ENCODE data around the gene FSTL5.
"Not testable (repeated sequence)": the region's sequence is repeated elsewhere in the genome, so short reads cannot be mapped to it uniquely, and the experiment has no call there.

FSTL5 gene

DNA sequence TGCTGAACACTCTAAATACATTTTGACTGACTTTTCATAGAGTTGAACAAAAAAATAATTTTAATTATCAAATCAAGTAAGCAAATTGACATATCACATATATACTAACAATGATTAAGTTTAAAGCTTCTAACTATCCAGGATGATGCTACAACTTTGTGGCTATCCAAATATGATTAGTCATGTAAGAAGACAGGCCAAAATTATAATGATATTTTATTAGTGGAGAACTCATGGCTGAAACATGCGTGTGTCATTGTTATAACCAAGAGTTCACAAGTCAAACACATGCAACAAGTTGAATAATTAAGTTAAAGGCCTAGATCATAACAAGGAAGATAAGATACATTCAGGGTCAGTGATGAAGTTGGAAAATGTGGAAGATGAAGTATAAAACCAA lies 346.8 kb downstream of the FSTL5 start:
- DNase-seq, result no peak
- TF ChIP-seq POLR2A (IDR thresholded peaks at IDR 0.05; ENCODE audit: low read length), result no peak
- no peak for TF ChIP-seq GATA1 (IDR thresholded peaks at IDR 0.05; ENCODE audit: low read depth, low read length)

DNA sequence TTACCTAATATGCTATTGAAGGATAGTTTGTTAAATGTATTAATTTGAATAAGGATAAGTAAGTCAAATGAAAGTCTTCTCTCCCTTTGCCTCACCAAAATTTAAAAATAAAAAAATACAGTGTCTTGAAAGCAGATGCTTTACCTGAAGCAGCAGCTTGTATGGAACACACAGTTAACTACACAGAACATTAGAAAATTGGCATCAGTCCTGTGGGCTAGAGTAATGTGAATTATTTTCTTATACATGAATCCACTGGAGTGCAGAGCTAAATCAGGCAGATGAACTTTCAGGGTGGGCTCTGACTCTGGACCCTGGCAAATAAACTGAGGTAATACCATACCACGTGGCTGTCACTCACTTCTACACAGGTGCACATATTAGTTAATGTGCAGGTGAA lies 348.0 kb downstream of the FSTL5 start:
- DNase-seq, result no peak
- TF ChIP-seq GATA1 (IDR thresholded peaks at IDR 0.05; ENCODE audit: low read depth, low read length) (no peak), POLR2A (IDR thresholded peaks at IDR 0.05; ENCODE audit: low read length) (no peak)

- TF ChIP-seq GATA1 (IDR thresholded peaks at IDR 0.05; ENCODE audit: low read depth, low read length), result no peak
- no peak for TF ChIP-seq POLR2A (IDR thresholded peaks at IDR 0.05; ENCODE audit: low read length)
- DNase-seq, result no peak
Observed at GRCh38 chr4:161813889-161814288, 349.9 kb downstream of the FSTL5 start.

DNA sequence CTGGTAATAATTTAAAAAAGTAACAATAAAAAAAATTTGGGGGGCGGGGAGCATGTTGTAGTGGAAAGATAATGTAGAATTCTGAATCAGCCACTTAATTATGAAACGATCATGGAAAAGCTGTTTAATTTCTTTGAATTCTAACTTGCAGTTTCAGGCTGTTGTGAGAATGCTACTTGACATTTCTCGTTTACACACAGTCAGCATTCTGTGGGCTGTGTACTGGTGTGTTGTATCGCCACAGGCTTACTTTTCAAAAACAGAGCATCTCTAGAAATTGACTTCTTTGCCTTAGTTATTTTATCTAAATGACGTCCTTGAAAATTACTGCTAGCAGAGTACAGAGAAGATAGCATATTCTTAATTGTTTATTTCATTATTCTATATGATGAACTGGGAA lies 350.4 kb downstream of the FSTL5 start:
- no peak for DNase-seq
- TF ChIP-seq POLR2A (IDR thresholded peaks at IDR 0.05; ENCODE audit: low read length) (no peak), GATA1 (IDR thresholded peaks at IDR 0.05; ENCODE audit: low read depth, low read length) (no peak)

- TF ChIP-seq GATA1 (IDR thresholded peaks at IDR 0.05; ENCODE audit: low read depth, low read length), result no peak
- no peak for TF ChIP-seq POLR2A (IDR thresholded peaks at IDR 0.05; ENCODE audit: low read length)
- DNase-seq, result no peak
Observed at GRCh38 chr4:161803171-161803570, 360.6 kb downstream of the FSTL5 start.

DNA sequence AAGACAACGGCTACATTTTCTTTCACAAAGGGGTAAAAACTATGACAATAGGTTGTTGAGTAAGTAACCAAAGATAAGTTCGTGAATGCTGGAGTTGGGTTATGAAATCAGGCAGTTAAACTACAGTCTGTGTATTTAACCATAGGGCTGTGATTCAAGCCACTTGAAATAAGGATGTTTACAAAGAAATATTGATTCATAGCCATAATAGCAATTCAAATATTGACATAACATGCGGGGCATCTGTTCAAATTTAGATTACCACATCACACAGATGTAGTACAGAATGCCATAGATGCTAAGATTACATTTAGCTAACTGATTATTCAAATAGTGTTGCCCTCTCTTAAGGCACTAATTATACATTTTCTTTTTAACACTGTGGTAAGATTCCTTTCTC lies 364.1 kb downstream of the FSTL5 start:
- no peak for DNase-seq
- TF ChIP-seq POLR2A (IDR thresholded peaks at IDR 0.05; ENCODE audit: low read length), result no peak
- TF ChIP-seq GATA1 (IDR thresholded peaks at IDR 0.05; ENCODE audit: low read depth, low read length), result no peak

DNA sequence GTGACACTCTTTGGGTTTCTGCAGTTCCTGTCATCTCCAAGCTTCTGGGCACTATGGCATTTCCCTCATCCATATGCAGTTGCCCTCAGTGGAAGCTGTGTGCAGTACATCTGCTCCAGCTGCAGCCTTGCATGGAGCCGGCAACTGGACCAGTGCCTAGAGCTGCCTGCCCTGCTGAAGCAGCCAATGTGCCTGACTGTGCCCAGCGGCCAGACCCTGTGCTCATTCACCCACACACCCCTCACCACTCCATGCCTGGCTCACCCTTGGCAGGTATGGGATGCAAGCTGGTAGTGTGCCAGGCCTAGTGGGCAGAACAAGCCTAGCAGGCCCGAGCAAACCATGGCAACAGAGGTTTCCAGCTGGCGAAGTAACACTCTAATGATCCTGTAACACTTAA lies 370.8 kb downstream of the FSTL5 start:
- no peak for TF ChIP-seq POLR2A (IDR thresholded peaks at IDR 0.05; ENCODE audit: low read length)
- no peak for TF ChIP-seq GATA1 (IDR thresholded peaks at IDR 0.05; ENCODE audit: low read depth, low read length)
- no peak for DNase-seq

- TF ChIP-seq POLR2A (IDR thresholded peaks at IDR 0.05; ENCODE audit: low read length) (no peak), GATA1 (IDR thresholded peaks at IDR 0.05; ENCODE audit: low read depth, low read length) (no peak)
- no peak for DNase-seq
Observed at GRCh38 chr4:161791796-161792556, 371.8 kb downstream of the FSTL5 start.

DNA sequence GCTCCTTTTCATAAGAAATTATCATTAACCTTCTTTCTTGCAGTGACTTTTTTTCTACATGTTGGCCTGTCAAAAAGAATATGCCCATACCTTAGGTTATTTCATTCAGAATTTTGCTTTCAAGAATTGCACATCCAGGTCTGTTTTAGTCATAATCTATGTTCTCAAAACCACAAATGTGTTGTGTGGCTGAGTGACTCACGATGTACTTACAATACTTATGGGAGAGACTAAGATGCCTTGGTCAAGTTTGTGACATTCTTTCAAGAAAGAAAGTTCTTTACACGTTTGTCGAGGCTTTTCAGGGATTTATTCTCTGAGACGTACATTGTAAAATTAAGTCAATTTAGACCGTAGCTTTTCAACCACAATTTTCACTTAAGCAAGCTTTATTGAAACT lies 396.7 kb downstream of the FSTL5 start:
- TF ChIP-seq GATA1 (IDR thresholded peaks at IDR 0.05; ENCODE audit: low read depth, low read length) (no peak), POLR2A (IDR thresholded peaks at IDR 0.05; ENCODE audit: low read length) (no peak)
- no peak for DNase-seq

DNA sequence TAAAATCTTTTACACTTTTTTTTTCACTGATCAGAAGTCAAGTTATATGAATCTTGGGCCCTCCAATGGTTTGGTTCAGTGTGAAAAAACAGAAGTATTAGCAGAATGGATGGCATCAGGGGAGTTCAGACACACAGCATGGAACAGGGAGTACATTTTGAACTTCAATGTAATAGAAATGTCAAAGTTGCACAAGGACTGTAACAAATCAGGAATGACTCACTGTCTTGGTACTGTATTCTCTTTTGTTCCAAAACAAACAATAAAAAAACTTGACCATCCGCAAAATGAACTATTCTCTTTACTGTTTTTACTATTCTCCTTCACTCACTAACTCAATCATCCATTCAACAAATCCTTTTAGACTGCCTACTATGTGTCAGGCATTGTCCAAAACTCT lies 401.0 kb downstream of the FSTL5 start:
- no peak for DNase-seq
- no peak for TF ChIP-seq POLR2A (IDR thresholded peaks at IDR 0.05; ENCODE audit: low read length)
- no peak for TF ChIP-seq GATA1 (IDR thresholded peaks at IDR 0.05; ENCODE audit: low read depth, low read length)

DNA sequence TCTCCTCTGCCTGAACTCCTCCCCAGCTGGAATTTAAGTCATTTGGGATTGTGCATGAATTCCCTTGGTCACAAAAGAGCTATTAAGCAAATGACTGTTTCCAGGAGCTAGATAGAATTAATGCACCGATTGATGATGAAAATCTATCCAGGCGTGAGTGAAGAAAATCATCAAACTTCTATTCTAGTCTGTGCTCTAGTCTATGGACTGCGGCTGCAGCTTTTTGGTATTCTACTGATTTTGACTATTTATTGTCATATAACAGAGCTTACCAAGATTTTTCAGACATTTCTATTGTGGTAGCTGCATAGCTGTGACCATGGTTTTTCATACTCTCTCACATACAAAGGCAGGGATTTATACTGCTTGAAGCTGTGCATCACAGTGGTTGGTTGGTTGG lies 403.8 kb downstream of the FSTL5 start:
- DNase-seq, result no peak
- TF ChIP-seq POLR2A (IDR thresholded peaks at IDR 0.05; ENCODE audit: low read length), result no peak
- no peak for TF ChIP-seq GATA1 (IDR thresholded peaks at IDR 0.05; ENCODE audit: low read depth, low read length)

GRCh38 chr4:161758412-161758811 lies 405.4 kb downstream of the FSTL5 start:
- not testable (repeated sequence) for DNase-seq

DNA sequence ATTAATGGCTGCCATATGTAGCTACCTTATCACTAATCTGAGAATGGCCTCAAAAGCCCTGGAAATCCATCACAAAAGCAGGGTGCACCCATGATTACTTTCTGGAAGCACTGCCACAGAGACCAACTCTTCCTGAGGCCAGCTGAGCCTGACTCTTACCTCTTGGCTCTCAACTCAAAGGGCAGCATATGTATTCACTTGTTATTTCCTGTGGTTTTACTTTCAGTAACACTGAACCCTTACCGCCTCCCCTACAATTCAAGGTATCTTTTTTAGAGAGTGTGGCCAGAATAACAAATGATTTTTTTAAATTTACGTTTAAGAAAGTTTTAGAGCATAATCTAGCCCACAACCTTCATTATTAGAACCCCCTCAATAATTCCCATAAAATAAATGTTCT lies 434.9 kb downstream of the FSTL5 start:
- no peak for TF ChIP-seq POLR2A (IDR thresholded peaks at IDR 0.05; ENCODE audit: low read length)
- no peak for TF ChIP-seq GATA1 (IDR thresholded peaks at IDR 0.05; ENCODE audit: low read depth, low read length)

DNA sequence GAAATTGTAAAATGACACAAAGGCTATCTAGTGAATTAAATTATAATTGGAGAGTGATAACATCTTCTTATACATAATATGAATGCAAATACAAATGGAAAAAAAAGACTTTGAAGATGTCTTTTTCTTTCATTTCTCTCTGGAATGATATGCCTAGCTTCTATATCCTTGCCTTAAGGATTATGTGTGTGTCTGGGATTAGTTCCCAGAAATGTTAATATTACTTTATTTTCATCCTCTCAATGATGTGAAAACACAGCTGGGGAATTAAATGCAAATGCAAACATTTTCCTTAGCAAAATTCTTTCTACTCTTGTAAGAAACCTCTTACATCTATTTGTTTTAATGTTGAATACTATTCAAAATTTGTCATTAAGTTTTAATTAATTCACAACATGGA lies 441.9 kb downstream of the FSTL5 start:
- TF ChIP-seq POLR2A (IDR thresholded peaks at IDR 0.05; ENCODE audit: low read length) (no peak), GATA1 (IDR thresholded peaks at IDR 0.05; ENCODE audit: low read depth, low read length) (no peak)
- DNase-seq, result no peak

More for the DNA sequence above, 434.9 kb downstream of the FSTL5 start:
- no peak for DNase-seq

DNA sequence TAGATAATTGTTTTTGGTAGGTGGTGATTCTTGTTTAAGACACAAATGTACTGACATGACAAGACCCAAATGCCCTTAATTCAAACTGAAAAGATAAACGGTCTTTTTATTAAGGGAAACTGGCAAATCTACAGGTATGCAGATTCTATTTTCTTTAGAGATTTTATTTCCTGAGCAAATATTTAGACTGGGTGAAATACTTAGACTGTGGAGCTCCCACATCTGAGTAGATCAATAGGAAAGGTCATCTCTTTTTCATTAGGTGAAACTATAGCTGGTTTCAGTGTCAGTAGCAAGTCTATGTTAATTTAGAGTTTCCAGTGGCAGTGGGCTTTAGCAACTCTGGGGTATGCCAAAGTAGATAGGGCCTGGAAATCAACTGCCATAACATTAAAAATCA lies 446.7 kb downstream of the FSTL5 start:
- TF ChIP-seq POLR2A (IDR thresholded peaks at IDR 0.05; ENCODE audit: low read length) (no peak), GATA1 (IDR thresholded peaks at IDR 0.05; ENCODE audit: low read depth, low read length) (no peak)
- no peak for DNase-seq

DNA sequence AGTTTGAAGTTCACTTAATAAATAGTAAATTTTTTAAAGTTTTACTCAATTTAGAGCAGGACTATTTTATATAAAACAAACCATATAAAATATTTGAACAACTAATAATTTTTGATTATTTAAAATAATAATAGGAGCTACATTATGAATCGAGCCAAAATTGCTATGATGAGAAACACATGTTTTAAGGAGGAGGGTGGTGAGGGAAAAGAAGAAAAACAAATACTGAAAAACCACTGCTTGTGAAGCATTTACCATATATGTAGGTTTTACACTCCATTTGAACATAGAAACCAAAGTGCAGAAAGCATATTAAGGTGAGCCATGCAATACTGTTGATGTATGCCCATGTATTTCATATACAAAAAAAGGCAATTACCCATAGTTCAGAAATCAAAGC lies 448.9 kb downstream of the FSTL5 start:
- TF ChIP-seq GATA1 (IDR thresholded peaks at IDR 0.05; ENCODE audit: low read depth, low read length) (no peak), POLR2A (IDR thresholded peaks at IDR 0.05; ENCODE audit: low read length) (no peak)
- no peak for DNase-seq

Data from erythroblast (primary cell).